Smooth muscle cell (in vitro differentiated cells): Measurements from ENCODE around the gene GSG1L. TPM values are rescaled to one million over a fixed set of nuclear protein-coding genes. Genes with fewer than 3 reads are reported as not detected.

Experiments used
- DNase-seq: peaks from one replicate; lab custom pipeline; 2025; ENCODE audit not compliant: unreplicated experiment; lab: John Stamatoyannopoulos, UW
- H2AFZ ChIP-seq: fragments of 200-600 bp; sonication (generic); 2 replicates; pipeline ENCODE4 v1.6.0; 2016; ENCODE audit warnings: antibody characterized with exemption, low read depth, mild to moderate bottlenecking
- H3F3A ChIP-seq: fragments of 200-600 bp; sonication (generic); 2 replicates; pipeline ENCODE4 v1.6.0; 2017; ENCODE audit warnings: antibody characterized with exemption, low read depth
- H3K27ac ChIP-seq: fragments of 200-600 bp; sonication (generic); 2 replicates; pipeline ENCODE4 v1.5.1; 2016; ENCODE audit warnings: low read depth, mild to moderate bottlenecking
- H3K27me3 ChIP-seq: fragments of 200-600 bp; sonication (generic); 2 replicates; pipeline ENCODE4 v1.6.1; 2016; ENCODE audit warnings: low read depth, mild to moderate bottlenecking
- H3K36me3 ChIP-seq: fragments of 200-600 bp; sonication (generic); 2 replicates; pipeline ENCODE4 v1.5.1; 2016; ENCODE audit warnings: low read depth
- H3K4me1 ChIP-seq: fragments of 200-600 bp; sonication (generic); 2 replicates; pipeline ENCODE4 v1.5.1; 2016; ENCODE audit warnings: low read depth
- H3K4me2 ChIP-seq: fragments of 200-600 bp; sonication (generic); 2 replicates; pipeline ENCODE4 v1.6.0; 2016; ENCODE audit warnings: mild to moderate bottlenecking
- H3K4me3 ChIP-seq: fragments of 200-600 bp; sonication (generic); 2 replicates; pipeline ENCODE4 v1.5.1; 2016; ENCODE audit warnings: mild to moderate bottlenecking
- H3K79me2 ChIP-seq: fragments of 200-600 bp; sonication (generic); 2 replicates; pipeline ENCODE4 v1.6.0; 2016; ENCODE audit warnings: low read depth, mild to moderate bottlenecking
- H3K9ac ChIP-seq: fragments of 200-600 bp; sonication (generic); 2 replicates; pipeline ENCODE4 v1.6.0; 2016; ENCODE audit warnings: low read depth
- H3K9me3 ChIP-seq: fragments of 200-600 bp; sonication (generic); replicated peaks from 2 replicates; pipeline ENCODE4 v1.5.1; 2016; ENCODE audit warnings: low read depth
- H4K20me1 ChIP-seq: fragments of 200-600 bp; sonication (generic); 2 replicates; pipeline ENCODE4 v1.6.0; 2016; ENCODE audit warnings: low read depth
- CTCF ChIP-seq: fragments of 200-600 bp; sonication (generic); IDR thresholded peaks from 2 replicates; pipeline ENCODE4 v1.5.1; 2017; ENCODE audit warnings: borderline replicate concordance, mild to moderate bottlenecking, antibody characterized with exemption; ENCODE audit not compliant: insufficient read depth, poor library complexity, severe bottlenecking
- WGBS: methylation state at CpG from one replicate; pipeline ENCODE4 v1.1.7; 2016; ENCODE audit warnings: low lambda C conversion rate; 5-methylcytosine and 5-hydroxymethylcytosine counted together
- polyA plus RNA-seq: library from polyadenylated mRNA; unstranded; fragments of >200 nt; fragmentation: Nextera tagmentation; extraction: Ambion mirVana; gene quantifications from 2 replicates; pipeline ENCODE4 v1.2.1, GENCODE V29; 2016
- total RNA-seq: library from RNA; depleted of rRNA; stranded (reverse); fragments of >200 nt; gene quantifications from 2 replicates; pipeline ENCODE4 v1.2.3, GENCODE V29; 2014

Gene GSG1L
- total and polyA plus RNA-seq, 2 experiments from 2014 or later = 0.31 TPM; not detected in 1

- Histone ChIP-seq H3K27me3 (no peaks in the 10 kb centered on the region), H3K9me3 (no peaks in the 10 kb centered on the region), H3K9ac (no peak overlapping the region), H3K4me2 (no peak overlapping the region), H3K27ac (no peak overlapping the region), H3K4me3 (no peak overlapping the region), H3K36me3 (peaks cover 4% of the 10 kb centered on the region), H4K20me1 (no peaks in the 10 kb centered on the region), H3K79me2 (no peaks in the 10 kb centered on the region), H3F3A (no peaks in the 10 kb centered on the region), H2AFZ (no peak overlapping the region), H3K4me1 (no peaks in the 10 kb centered on the region)
- 97% methylated on average over 8 of the region's 8 CpGs for WGBS
- no peak for DNase-seq
- TF ChIP-seq CTCF = no peak
Observed at GRCh38 chr16:27768651-27769272, 294.8 kb downstream of the GSG1L start.

- no peaks in the 10 kb centered on the region for H3K9me3 ChIP-seq
- H3K9ac ChIP-seq = no peak overlapping the region
- H2AFZ ChIP-seq = no peak overlapping the region
- H4K20me1 ChIP-seq = no peaks in the 10 kb centered on the region
- no peaks in the 10 kb centered on the region for H3K27me3 ChIP-seq
- H3K4me3 ChIP-seq = no peak overlapping the region
- H3K4me1 ChIP-seq = no peaks in the 10 kb centered on the region
- no peak overlapping the region for H3K4me2 ChIP-seq
- no peaks in the 10 kb centered on the region for H3K79me2 ChIP-seq
- TF ChIP-seq CTCF = no peak
- 96% methylated on average over 5 of the region's 5 CpGs for WGBS
- H3K27ac ChIP-seq = no peak overlapping the region
- peaks cover 4% of the 10 kb centered on the region for H3K36me3 ChIP-seq
- H3F3A ChIP-seq = no peaks in the 10 kb centered on the region
- no peak for DNase-seq
Observed at GRCh38 chr16:27767971-27768591, 295.4 kb downstream of the GSG1L start.

- 95% methylated on average over 7 of the region's 7 CpGs for WGBS
Observed at GRCh38 chr16:27767081-27767480, 296.4 kb downstream of the GSG1L start.

More at GRCh38 chr16:27767081-27767480, 296.4 kb downstream of the GSG1L start:
- TF ChIP-seq CTCF = no peak
- H3K4me2 ChIP-seq = no peak overlapping the region
- H3K4me1 ChIP-seq = no peaks in the 10 kb centered on the region
- no peaks in the 10 kb centered on the region for H3K79me2 ChIP-seq
- H3F3A ChIP-seq = no peaks in the 10 kb centered on the region
- no peaks in the 10 kb centered on the region for H4K20me1 ChIP-seq
- H3K9me3 ChIP-seq = no peaks in the 10 kb centered on the region
- peaks cover 4% of the 10 kb centered on the region for H3K36me3 ChIP-seq
- no peak overlapping the region for H2AFZ ChIP-seq
- no peaks in the 10 kb centered on the region for H3K27me3 ChIP-seq
- H3K9ac ChIP-seq = no peak overlapping the region
- DNase-seq = no peak
- H3K27ac ChIP-seq = no peak overlapping the region
- no peak overlapping the region for H3K4me3 ChIP-seq
